Smooth muscle cell (in vitro differentiated cells): ENCODE measurements around the gene PTPRM. TPM values are rescaled to one million over a fixed set of nuclear protein-coding genes. Genes with fewer than 3 reads are reported as not detected.

Source experiments
- DNase-seq: peaks from one replicate; lab custom pipeline; 2025; ENCODE audit not compliant: unreplicated experiment; lab: John Stamatoyannopoulos, UW
- H2AFZ ChIP-seq: fragments of 200-600 bp; sonication (generic); 2 replicates; pipeline ENCODE4 v1.6.0; 2016; ENCODE audit warnings: antibody characterized with exemption, low read depth, mild to moderate bottlenecking
- H3F3A ChIP-seq: fragments of 200-600 bp; sonication (generic); 2 replicates; pipeline ENCODE4 v1.6.0; 2017; ENCODE audit warnings: antibody characterized with exemption, low read depth
- H3K27ac ChIP-seq: fragments of 200-600 bp; sonication (generic); 2 replicates; pipeline ENCODE4 v1.5.1; 2016; ENCODE audit warnings: low read depth, mild to moderate bottlenecking
- H3K27me3 ChIP-seq: fragments of 200-600 bp; sonication (generic); 2 replicates; pipeline ENCODE4 v1.6.1; 2016; ENCODE audit warnings: low read depth, mild to moderate bottlenecking
- H3K36me3 ChIP-seq: fragments of 200-600 bp; sonication (generic); 2 replicates; pipeline ENCODE4 v1.5.1; 2016; ENCODE audit warnings: low read depth
- H3K4me1 ChIP-seq: fragments of 200-600 bp; sonication (generic); 2 replicates; pipeline ENCODE4 v1.5.1; 2016; ENCODE audit warnings: low read depth
- H3K4me2 ChIP-seq: fragments of 200-600 bp; sonication (generic); 2 replicates; pipeline ENCODE4 v1.6.0; 2016; ENCODE audit warnings: mild to moderate bottlenecking
- H3K4me3 ChIP-seq: fragments of 200-600 bp; sonication (generic); 2 replicates; pipeline ENCODE4 v1.5.1; 2016; ENCODE audit warnings: mild to moderate bottlenecking
- H3K79me2 ChIP-seq: fragments of 200-600 bp; sonication (generic); 2 replicates; pipeline ENCODE4 v1.6.0; 2016; ENCODE audit warnings: low read depth, mild to moderate bottlenecking
- H3K9ac ChIP-seq: fragments of 200-600 bp; sonication (generic); 2 replicates; pipeline ENCODE4 v1.6.0; 2016; ENCODE audit warnings: low read depth
- H3K9me3 ChIP-seq: fragments of 200-600 bp; sonication (generic); replicated peaks from 2 replicates; pipeline ENCODE4 v1.5.1; 2016; ENCODE audit warnings: low read depth
- H4K20me1 ChIP-seq: fragments of 200-600 bp; sonication (generic); 2 replicates; pipeline ENCODE4 v1.6.0; 2016; ENCODE audit warnings: low read depth
- WGBS: methylation state at CpG from one replicate; pipeline ENCODE4 v1.1.7; 2016; ENCODE audit warnings: low lambda C conversion rate; 5-methylcytosine and 5-hydroxymethylcytosine counted together
- polyA plus RNA-seq: library from polyadenylated mRNA; unstranded; fragments of >200 nt; fragmentation: Nextera tagmentation; extraction: Ambion mirVana; gene quantifications from 2 replicates; pipeline ENCODE4 v1.2.1, GENCODE V29; 2016
- total RNA-seq: library from RNA; depleted of rRNA; stranded (reverse); fragments of >200 nt; gene quantifications from 2 replicates; pipeline ENCODE4 v1.2.3, GENCODE V29; 2014
- TF ChIP-seq, protein P1 (sequence below): fragments of 200-600 bp; sonication (generic); IDR thresholded peaks from 2 replicates; pipeline ENCODE4 v1.5.1; 2017; ENCODE audit warnings: borderline replicate concordance, mild to moderate bottlenecking, antibody characterized with exemption; ENCODE audit not compliant: insufficient read depth, poor library complexity, severe bottlenecking

Gene PTPRM
- total and polyA plus RNA-seq, 2 experiments from 2014 or later, result 57.5 to 115 TPM

GRCh38 chr18:7678801-7679200 lies 111.7 kb downstream of the PTPRM start:
- TF ChIP-seq, protein P1, sequence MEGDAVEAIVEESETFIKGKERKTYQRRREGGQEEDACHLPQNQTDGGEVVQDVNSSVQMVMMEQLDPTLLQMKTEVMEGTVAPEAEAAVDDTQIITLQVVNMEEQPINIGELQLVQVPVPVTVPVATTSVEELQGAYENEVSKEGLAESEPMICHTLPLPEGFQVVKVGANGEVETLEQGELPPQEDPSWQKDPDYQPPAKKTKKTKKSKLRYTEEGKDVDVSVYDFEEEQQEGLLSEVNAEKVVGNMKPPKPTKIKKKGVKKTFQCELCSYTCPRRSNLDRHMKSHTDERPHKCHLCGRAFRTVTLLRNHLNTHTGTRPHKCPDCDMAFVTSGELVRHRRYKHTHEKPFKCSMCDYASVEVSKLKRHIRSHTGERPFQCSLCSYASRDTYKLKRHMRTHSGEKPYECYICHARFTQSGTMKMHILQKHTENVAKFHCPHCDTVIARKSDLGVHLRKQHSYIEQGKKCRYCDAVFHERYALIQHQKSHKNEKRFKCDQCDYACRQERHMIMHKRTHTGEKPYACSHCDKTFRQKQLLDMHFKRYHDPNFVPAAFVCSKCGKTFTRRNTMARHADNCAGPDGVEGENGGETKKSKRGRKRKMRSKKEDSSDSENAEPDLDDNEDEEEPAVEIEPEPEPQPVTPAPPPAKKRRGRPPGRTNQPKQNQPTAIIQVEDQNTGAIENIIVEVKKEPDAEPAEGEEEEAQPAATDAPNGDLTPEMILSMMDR, result no peak
- H3K79me2 ChIP-seq, result peaks cover 41% of the 10 kb centered on the region
- H3K4me2 ChIP-seq, result no peak overlapping the region
- peaks cover 92% of the 10 kb centered on the region for H4K20me1 ChIP-seq
- DNase-seq, result no peak
- no peaks in the 10 kb centered on the region for H3K9me3 ChIP-seq
- H3K4me3 ChIP-seq, result no peak overlapping the region
- WGBS, result 91% methylated on average over 4 of the region's 4 CpGs
- H3K4me1 ChIP-seq, result no peaks in the 10 kb centered on the region
- H3K36me3 ChIP-seq, result no peaks in the 10 kb centered on the region
- H3K27me3 ChIP-seq, result no peaks in the 10 kb centered on the region
- H3K9ac ChIP-seq, result no peak overlapping the region
- H2AFZ ChIP-seq, result no peak overlapping the region
- no peak overlapping the region for H3K27ac ChIP-seq
- H3F3A ChIP-seq, result no peaks in the 10 kb centered on the region

DNA sequence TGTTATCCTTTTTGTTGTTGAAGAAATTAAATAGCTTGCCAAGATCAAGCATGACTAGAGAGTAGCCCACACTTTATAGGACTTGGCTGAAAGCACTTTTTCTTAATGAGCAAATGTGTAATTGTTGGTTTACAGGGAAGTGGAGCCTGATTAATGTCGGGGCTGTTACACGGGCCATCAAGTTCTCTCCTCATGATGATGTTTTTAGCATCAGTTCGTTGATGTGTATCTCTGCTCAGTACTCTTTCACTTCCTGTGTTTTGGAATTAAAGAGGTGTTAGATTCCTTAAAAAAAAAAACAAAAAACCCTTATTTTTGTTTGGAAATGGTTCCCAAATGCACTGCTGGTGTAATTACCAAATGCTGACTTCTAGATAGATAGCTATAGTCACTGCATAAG lies 114.2 kb downstream of the PTPRM start:
- WGBS, result 56% methylated on average over 3 of the region's 3 CpGs
- Histone ChIP-seq H4K20me1 (peaks cover 93% of the 10 kb centered on the region), H3K4me2 (no peak overlapping the region), H3K36me3 (no peaks in the 10 kb centered on the region), H3K27ac (no peak overlapping the region), H3K79me2 (peaks cover 47% of the 10 kb centered on the region), H3K27me3 (no peaks in the 10 kb centered on the region), H3K9me3 (no peaks in the 10 kb centered on the region), H3K4me1 (no peaks in the 10 kb centered on the region), H3K9ac (no peak overlapping the region), H3F3A (no peaks in the 10 kb centered on the region), H3K4me3 (no peak overlapping the region), H2AFZ (no peak overlapping the region)
- TF ChIP-seq, protein P1, result no peak
- DNase-seq, result no peak

GRCh38 chr18:7682321-7682720 lies 115.2 kb downstream of the PTPRM start:
- H3K9ac ChIP-seq, result no peak overlapping the region
- TF ChIP-seq, protein P1, result no peak

DNA sequence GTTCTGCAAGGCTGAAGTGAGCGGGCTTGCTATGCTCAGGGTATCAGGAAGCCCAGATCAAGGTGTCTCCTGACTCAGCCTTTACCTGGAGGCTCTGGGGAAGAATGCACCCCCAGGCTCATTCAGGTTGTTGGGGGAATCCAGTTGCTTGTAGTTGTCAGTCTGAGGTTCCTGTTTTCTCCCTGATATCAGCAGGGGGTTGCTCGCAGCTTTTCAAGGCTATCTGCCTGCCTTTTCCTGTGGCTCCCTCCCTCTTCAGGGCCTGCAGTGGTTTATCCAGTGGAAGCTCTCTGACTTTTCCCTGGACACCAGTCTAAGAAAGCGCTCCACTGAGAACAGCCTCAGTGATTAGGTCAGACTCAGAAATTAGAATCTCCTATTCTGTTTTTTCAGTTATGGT lies 116.6 kb downstream of the PTPRM start:
- no peaks in the 10 kb centered on the region for H3K36me3 ChIP-seq
- TF ChIP-seq, protein P1, result no peak
- no peak for DNase-seq
- WGBS, result 72% methylated on average over 3 of the region's 3 CpGs
- no peak overlapping the region for H2AFZ ChIP-seq
- no peak overlapping the region for H3K4me2 ChIP-seq
- no peaks in the 10 kb centered on the region for H3K9me3 ChIP-seq
- no peaks in the 10 kb centered on the region for H3K27me3 ChIP-seq
- peaks cover 94% of the 10 kb centered on the region for H4K20me1 ChIP-seq
- no peak overlapping the region for H3K9ac ChIP-seq
- no peaks in the 10 kb centered on the region for H3K4me1 ChIP-seq
- H3K27ac ChIP-seq, result no peak overlapping the region
- no peaks in the 10 kb centered on the region for H3F3A ChIP-seq
- H3K4me3 ChIP-seq, result no peak overlapping the region
- peaks cover 55% of the 10 kb centered on the region for H3K79me2 ChIP-seq

More at GRCh38 chr18:7682321-7682720, 115.2 kb downstream of the PTPRM start:
- DNase-seq, result no peak
- Histone ChIP-seq H3F3A (no peaks in the 10 kb centered on the region), H3K27ac (no peak overlapping the region), H3K4me3 (no peak overlapping the region), H4K20me1 (peaks cover 95% of the 10 kb centered on the region), H3K4me1 (no peaks in the 10 kb centered on the region), H3K27me3 (no peaks in the 10 kb centered on the region), H3K36me3 (no peaks in the 10 kb centered on the region), H3K79me2 (peaks cover 55% of the 10 kb centered on the region), H3K4me2 (no peak overlapping the region), H2AFZ (no peak overlapping the region), H3K9me3 (no peaks in the 10 kb centered on the region)
